C4-2B (cell line): ENCODE measurements around the gene PLCH2.
"Not testable (repeated sequence)": the region's sequence is repeated elsewhere in the genome, so short reads cannot be mapped to it uniquely, and the experiment has no call there.

Source experiments
- ZFX ChIP-seq: fragments of 450-650 bp; IDR thresholded peaks from 2 replicates; pipeline ENCODE4 v1.6.1; 2017
- TF ChIP-seq, protein P1 (sequence below): fragments of 450-650 bp; conservative IDR thresholded peaks from 2 replicates; pipeline ENCODE4 v1.5.1; 2017; ENCODE audit warnings: mild to moderate bottlenecking

DNA sequence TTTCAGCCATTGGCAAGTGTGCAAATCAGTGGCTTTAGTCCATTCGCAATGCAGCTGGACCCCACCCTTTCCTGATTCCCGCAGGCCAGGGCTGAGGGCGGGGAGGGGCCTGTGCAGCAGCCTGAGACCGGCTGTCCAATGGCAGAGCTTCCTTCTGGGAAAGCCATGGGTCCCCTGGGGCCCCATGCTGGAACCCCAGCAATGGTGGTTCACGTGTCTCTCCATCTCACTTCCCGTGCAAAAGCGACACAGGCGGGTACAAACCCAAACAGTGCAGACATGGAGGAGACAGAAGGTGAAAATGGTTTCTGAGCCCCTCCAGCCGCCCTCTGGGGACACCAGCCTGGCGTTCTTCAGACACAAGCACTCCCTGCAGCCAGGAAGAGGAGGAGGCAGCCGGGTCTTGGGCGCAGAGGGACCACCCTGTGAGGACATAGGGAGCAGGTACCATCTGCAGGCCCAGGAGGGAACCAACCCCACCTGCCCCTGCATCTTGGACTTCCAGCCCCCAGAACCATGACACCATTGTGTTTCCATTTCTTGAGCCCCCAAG, 74.3 kb downstream of the PLCH2 start:
- TF ChIP-seq, protein P1, sequence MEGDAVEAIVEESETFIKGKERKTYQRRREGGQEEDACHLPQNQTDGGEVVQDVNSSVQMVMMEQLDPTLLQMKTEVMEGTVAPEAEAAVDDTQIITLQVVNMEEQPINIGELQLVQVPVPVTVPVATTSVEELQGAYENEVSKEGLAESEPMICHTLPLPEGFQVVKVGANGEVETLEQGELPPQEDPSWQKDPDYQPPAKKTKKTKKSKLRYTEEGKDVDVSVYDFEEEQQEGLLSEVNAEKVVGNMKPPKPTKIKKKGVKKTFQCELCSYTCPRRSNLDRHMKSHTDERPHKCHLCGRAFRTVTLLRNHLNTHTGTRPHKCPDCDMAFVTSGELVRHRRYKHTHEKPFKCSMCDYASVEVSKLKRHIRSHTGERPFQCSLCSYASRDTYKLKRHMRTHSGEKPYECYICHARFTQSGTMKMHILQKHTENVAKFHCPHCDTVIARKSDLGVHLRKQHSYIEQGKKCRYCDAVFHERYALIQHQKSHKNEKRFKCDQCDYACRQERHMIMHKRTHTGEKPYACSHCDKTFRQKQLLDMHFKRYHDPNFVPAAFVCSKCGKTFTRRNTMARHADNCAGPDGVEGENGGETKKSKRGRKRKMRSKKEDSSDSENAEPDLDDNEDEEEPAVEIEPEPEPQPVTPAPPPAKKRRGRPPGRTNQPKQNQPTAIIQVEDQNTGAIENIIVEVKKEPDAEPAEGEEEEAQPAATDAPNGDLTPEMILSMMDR, result not testable (repeated sequence)
- not testable (repeated sequence) for TF ChIP-seq ZFX
